Prostate gland (tissue), 2 donors: ENCODE measurements around the gene TRIM50.

Experiments
- POLR2A ChIP-seq: fragments of 450-650 bp; IDR thresholded peaks from one replicate; pipeline ENCODE4 v1.6.1; 2016; ENCODE audit warnings: antibody characterized with exemption, mild to moderate bottlenecking
- TF ChIP-seq, protein P1 (sequence below), 4 experiments: fragments of 200-600 bp in 2 of 4; fragments of 450-650 bp in 2 of 4; sonication (generic) in 2 of 4; IDR thresholded peaks; 1 replicate in 3 of 4; 2 replicates in 1 of 4; pipeline ENCODE4 v1.5.1; 2016 to 2019; ENCODE audit warnings: antibody characterized with exemption in 4 of 4, mild to moderate bottlenecking in 2 of 4, moderate library complexity in 2 of 4

DNA sequence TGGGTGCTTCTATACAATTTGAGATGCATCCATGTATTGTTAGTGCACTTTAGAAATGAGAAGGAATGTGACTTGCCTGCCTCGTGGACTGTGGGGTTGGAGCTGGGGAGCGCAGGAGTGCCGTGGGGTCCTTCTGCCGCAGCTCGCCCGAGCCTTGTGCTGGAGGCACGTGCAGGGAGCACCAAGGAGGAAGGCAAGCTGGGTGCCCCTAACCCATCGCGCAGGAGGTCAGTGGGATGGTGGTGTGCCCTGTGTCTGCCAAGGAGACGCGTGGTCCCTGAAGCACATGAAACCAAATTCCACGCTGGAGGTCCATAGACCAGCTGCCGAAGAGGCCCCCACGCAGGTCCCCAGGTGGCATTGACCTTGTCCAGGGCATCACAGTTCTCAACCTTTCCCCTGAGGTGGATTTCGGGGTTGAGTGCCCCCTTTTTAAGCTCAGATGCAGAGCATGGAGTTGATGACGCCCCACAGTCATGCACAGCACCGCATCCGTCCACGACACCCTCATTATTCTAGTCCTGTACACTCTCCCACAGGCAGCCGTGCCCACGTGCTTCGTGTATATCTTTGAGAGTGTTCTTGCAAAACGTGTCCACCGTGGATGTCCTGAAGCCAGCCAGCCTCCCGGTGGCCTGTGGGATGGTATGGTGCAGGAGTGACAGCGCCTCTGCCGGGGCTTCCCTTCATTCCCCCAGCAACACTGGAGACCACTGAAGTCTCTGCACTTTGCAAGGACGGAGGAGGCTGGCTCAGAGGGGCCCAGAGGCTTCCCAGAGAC is 35.5 kb upstream of the TRIM50 start:
- TF ChIP-seq, protein P1, sequence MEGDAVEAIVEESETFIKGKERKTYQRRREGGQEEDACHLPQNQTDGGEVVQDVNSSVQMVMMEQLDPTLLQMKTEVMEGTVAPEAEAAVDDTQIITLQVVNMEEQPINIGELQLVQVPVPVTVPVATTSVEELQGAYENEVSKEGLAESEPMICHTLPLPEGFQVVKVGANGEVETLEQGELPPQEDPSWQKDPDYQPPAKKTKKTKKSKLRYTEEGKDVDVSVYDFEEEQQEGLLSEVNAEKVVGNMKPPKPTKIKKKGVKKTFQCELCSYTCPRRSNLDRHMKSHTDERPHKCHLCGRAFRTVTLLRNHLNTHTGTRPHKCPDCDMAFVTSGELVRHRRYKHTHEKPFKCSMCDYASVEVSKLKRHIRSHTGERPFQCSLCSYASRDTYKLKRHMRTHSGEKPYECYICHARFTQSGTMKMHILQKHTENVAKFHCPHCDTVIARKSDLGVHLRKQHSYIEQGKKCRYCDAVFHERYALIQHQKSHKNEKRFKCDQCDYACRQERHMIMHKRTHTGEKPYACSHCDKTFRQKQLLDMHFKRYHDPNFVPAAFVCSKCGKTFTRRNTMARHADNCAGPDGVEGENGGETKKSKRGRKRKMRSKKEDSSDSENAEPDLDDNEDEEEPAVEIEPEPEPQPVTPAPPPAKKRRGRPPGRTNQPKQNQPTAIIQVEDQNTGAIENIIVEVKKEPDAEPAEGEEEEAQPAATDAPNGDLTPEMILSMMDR (IDR thresholded peaks at IDR 0.05), result no peak
- no peak for TF ChIP-seq POLR2A
